Upper lobe of left lung (tissue), 4 donors: ENCODE measurements around the gene TAP1.

Experiments used
- CTCF ChIP-seq, 6 experiments: fragments of 450-650 bp in 4 of 6; fragments of 200-600 bp in 2 of 6; sonication (generic) in 2 of 6; IDR thresholded peaks; one replicate each; pipeline ENCODE4 v1.5.1; 2016 to 2019; ENCODE audit warnings: antibody characterized with exemption in 6 of 6
- EP300 ChIP-seq, 4 donors: sonication (generic); formaldehyde crosslinking; IDR thresholded peaks; one replicate each; pipeline ENCODE4 v1.5.1; 2017; ENCODE audit warnings: antibody characterized with exemption in 4 of 4, control low read depth in 2 of 4
- POLR2A ChIP-seq, 4 donors: fragments of 450-650 bp; IDR thresholded peaks; one replicate each; pipeline ENCODE4 v1.5.1; 2016 to 2017; ENCODE audit warnings: antibody characterized with exemption in 4 of 4, mild to moderate bottlenecking in 2 of 4
- POLR2AphosphoS5 ChIP-seq, 2 donors: sonication (generic); formaldehyde crosslinking; IDR thresholded peaks; one replicate each; pipeline ENCODE4 v1.5.1; 2017; ENCODE audit warnings: antibody characterized with exemption in 2 of 2

GRCh38 chr6:32843979-32844838 lies 9.3 kb downstream of the TAP1 start, which contains the start of gene PSMB8:
- peak in 4 of 6 experiments; percentile 23 to 35 (median 30) for TF ChIP-seq CTCF (IDR thresholded peaks at IDR 0.05)
- TF ChIP-seq POLR2AphosphoS5 (IDR thresholded peaks at IDR 0.05): peak; percentile 96 to 99
- peak in 3 of 4 donors; percentile 53 to 98 (median 97) for TF ChIP-seq POLR2A (IDR thresholded peaks at IDR 0.05)
- peak in 2 of 4 donors; percentile 29 to 56 for TF ChIP-seq EP300 (IDR thresholded peaks at IDR 0.05)
